Fibroblast of lung (primary cell): Measurements from ENCODE around the gene GAS2L2. TPM values are rescaled to one million over a fixed set of nuclear protein-coding genes. Genes with fewer than 3 reads are reported as not detected.
A peak's percentile ranks its signal among the peaks of the same experiment; 100 is the strongest.

Source experiments
- DNase-seq, 2 donors: peaks; one replicate each; pipeline versions ENCODE4 v3.0.0 to v3.0.0-alpha.2; 2010; ENCODE audit warnings: low read depth in 2 of 2
- H2AFZ ChIP-seq: 2 replicates; pipeline ENCODE4 v1.5.1; 2012; ENCODE audit warnings: low read length, control low read depth, inconsistent platforms
- H3K27ac ChIP-seq: 2 replicates; pipeline ENCODE4 v1.5.1; 2011; ENCODE audit warnings: low read length, control low read depth; ENCODE audit not compliant: insufficient read depth
- H3K27me3 ChIP-seq: 2 replicates; pipeline ENCODE4 v1.5.1; 2011; ENCODE audit warnings: mild to moderate bottlenecking, low read length; ENCODE audit not compliant: control insufficient read depth, insufficient read depth
- H3K36me3 ChIP-seq: 2 replicates; pipeline ENCODE4 v1.5.1; 2011; ENCODE audit warnings: low read length; ENCODE audit not compliant: control insufficient read depth, insufficient read depth
- H3K4me1 ChIP-seq: 2 replicates; pipeline ENCODE4 v1.5.1; 2011; ENCODE audit warnings: low read length; ENCODE audit not compliant: control insufficient read depth, insufficient read depth; ENCODE audit errors: extremely low read depth
- H3K4me2 ChIP-seq: 2 replicates; pipeline ENCODE4 v1.5.1; 2011; ENCODE audit warnings: low read length, control low read depth; ENCODE audit not compliant: insufficient read depth; ENCODE audit errors: extremely low read depth
- H3K4me3 ChIP-seq, 4 experiments: fragments of 200-600 bp in 1 of 4; sonication (generic) in 1 of 4; replicated peaks in 1 of 4; 2 replicates each; pipeline ENCODE4 v1.5.1; 2011 to 2016; ENCODE audit warnings: low read length in 4 of 4, low read depth in 3 of 4, mild to moderate bottlenecking in 3 of 4, control low read depth in 2 of 4, inconsistent platforms in 1 of 4, mixed read lengths in 1 of 4; ENCODE audit not compliant: insufficient read depth in 1 of 4; ENCODE audit errors: control extremely low read depth in 1 of 4
- H3K79me2 ChIP-seq: 2 replicates; pipeline ENCODE4 v1.5.1; 2012; ENCODE audit warnings: mild to moderate bottlenecking, low read length, inconsistent platforms; ENCODE audit not compliant: control insufficient read depth, insufficient read depth
- H3K9ac ChIP-seq: 2 replicates; pipeline ENCODE4 v1.5.1; 2011; ENCODE audit warnings: mild to moderate bottlenecking, low read length, control low read depth; ENCODE audit not compliant: insufficient read depth
- H3K9me3 ChIP-seq: 2 replicates; pipeline ENCODE4 v1.5.1; 2012; ENCODE audit warnings: low read depth, low read length; ENCODE audit not compliant: control insufficient read depth, insufficient read depth
- H4K20me1 ChIP-seq: 2 replicates; pipeline ENCODE4 v1.5.1; 2011; ENCODE audit warnings: low read length; ENCODE audit not compliant: control insufficient read depth, insufficient read depth; ENCODE audit errors: extremely low read depth
- CTCF ChIP-seq, 2 donors: IDR thresholded peaks in 1 of 2; conservative IDR thresholded peaks in 1 of 2; 1 replicate in 1 of 2; 2 replicates in 1 of 2; pipeline ENCODE4 v1.5.1; 2011 to 2012; ENCODE audit warnings: low read length in 2 of 2, control low read depth in 1 of 2, inconsistent platforms in 1 of 2, low read depth in 1 of 2, mild to moderate bottlenecking in 1 of 2
- EZH2 ChIP-seq: IDR thresholded peaks from 2 replicates; pipeline ENCODE4 v1.5.1; 2012; ENCODE audit warnings: low read length, control low read depth, mild to moderate bottlenecking; ENCODE audit errors: missing control alignments
- polyA plus RNA-seq, 2 donors: library from polyadenylated mRNA; depleted of rRNA in 1 of 2; stranded (reverse) in 1 of 2; unstranded in 1 of 2; fragments of >200 nt; gene quantifications; 2 replicates each; pipeline ENCODE4 v1.2.1, GENCODE V29; 2011 to 2012; ENCODE audit warnings: missing spikeins in 1 of 2
- total RNA-seq: library from RNA; depleted of rRNA; stranded (reverse); fragments of >200 nt; gene quantifications from 2 replicates; pipeline ENCODE4 v1.2.1, GENCODE V29; 2014

GAS2L2 gene
- total and polyA plus RNA-seq, 2 donors (not counting 1 experiment from before 2014, with no cell fraction given) = not detected

DNA sequence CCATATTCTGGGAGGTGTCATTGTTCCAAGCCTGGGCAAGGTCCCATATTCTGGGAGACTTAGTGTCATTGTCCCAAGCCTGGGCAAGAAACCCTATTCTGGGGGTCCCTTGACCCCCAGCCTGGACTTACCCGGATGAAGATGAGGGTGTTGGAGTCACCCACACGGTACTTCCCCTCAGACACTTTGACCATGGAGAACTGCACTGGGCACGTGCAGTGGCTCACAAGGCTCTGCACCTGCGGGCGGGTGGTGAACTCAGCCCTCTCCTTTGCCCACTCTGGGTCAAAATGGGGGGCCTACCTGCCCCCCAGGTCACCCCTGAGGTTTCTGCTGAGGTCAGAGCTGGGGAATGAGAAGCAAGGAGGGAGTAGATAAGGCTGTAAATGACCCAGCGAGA lies 4.1 kb downstream of the GAS2L2 start:
- TF ChIP-seq EZH2 (no peak), CTCF (conservative IDR thresholded peaks at IDR 0.05 in 1 of 2, IDR thresholded peaks at IDR 0.05 in 1 of 2; ENCODE audit: low read depth in 1 of 2, low read length in 2 of 2) (no peak)
- H3K36me3 ChIP-seq = no peaks in the 10 kb centered on the region
- DNase-seq = no peak
- no peak overlapping the region for H3K27ac ChIP-seq
- no peak overlapping the region for H2AFZ ChIP-seq
- H3K4me3 ChIP-seq = no peak overlapping the region
- no peak overlapping the region for H3K9ac ChIP-seq
- no peaks in the 10 kb centered on the region for H4K20me1 ChIP-seq
- H3K9me3 ChIP-seq = no peaks in the 10 kb centered on the region
- H3K79me2 ChIP-seq = no peaks in the 10 kb centered on the region
- H3K4me1 ChIP-seq = no peaks in the 10 kb centered on the region
- H3K27me3 ChIP-seq = peaks cover 34% of the 10 kb centered on the region
- H3K4me2 ChIP-seq = no peak overlapping the region

GRCh38 chr17:35748341-35748841 lies 4.6 kb downstream of the GAS2L2 start:
- H3K27me3 ChIP-seq = peaks cover 34% of the 10 kb centered on the region
- H3K4me3 ChIP-seq = no peak overlapping the region
- H4K20me1 ChIP-seq = no peaks in the 10 kb centered on the region
- H3K9me3 ChIP-seq = no peaks in the 10 kb centered on the region
- H3K4me2 ChIP-seq = no peak overlapping the region
- H3K79me2 ChIP-seq = no peaks in the 10 kb centered on the region
- H3K4me1 ChIP-seq = no peaks in the 10 kb centered on the region
- no peak for DNase-seq
- no peak overlapping the region for H3K27ac ChIP-seq
- no peaks in the 10 kb centered on the region for H3K36me3 ChIP-seq
- H3K9ac ChIP-seq = no peak overlapping the region
- no peak overlapping the region for H2AFZ ChIP-seq
- no peak for TF ChIP-seq CTCF (conservative IDR thresholded peaks at IDR 0.05 in 1 of 2, IDR thresholded peaks at IDR 0.05 in 1 of 2; ENCODE audit: low read depth in 1 of 2, low read length in 2 of 2)

DNA sequence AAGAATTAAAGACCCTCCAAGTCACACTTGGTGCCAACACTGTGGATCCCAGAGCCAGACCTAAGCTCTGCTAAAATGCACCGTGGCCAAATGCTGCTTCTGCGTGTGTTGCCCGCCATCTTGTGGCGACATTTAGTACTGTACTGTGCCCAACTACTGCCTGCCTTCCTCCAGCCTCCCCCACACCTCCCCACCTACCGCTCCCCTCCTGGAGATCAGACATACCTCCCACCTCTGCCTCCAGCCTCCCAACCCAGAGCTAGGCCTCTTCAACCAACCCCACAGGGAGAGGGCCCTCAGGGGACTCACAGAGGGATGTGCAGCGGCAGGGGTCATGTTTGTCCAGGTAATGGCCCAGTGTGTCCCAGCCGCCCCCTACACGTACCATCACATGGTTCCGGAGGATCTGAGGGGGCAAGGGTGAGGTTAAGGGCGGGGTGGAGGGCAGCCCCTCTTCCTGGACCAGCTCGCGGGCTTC lies 5.5 kb downstream of the GAS2L2 start:
- Histone ChIP-seq H3K36me3 (no peaks in the 10 kb centered on the region), H3K4me2 (no peak overlapping the region), H3K9me3 (no peaks in the 10 kb centered on the region), H3K27ac (no peak overlapping the region), H2AFZ (no peak overlapping the region), H3K79me2 (no peaks in the 10 kb centered on the region), H3K4me3 (no peak overlapping the region), H4K20me1 (no peaks in the 10 kb centered on the region), H3K27me3 (peaks cover 37% of the 10 kb centered on the region), H3K9ac (no peak overlapping the region), H3K4me1 (no peaks in the 10 kb centered on the region)
- DNase-seq = peak; percentile 59 to 83
- no peak for TF ChIP-seq EZH2
- peak; percentile 76 to 87 for TF ChIP-seq CTCF (conservative IDR thresholded peaks at IDR 0.05 in 1 of 2, IDR thresholded peaks at IDR 0.05 in 1 of 2; ENCODE audit: low read depth in 1 of 2, low read length in 2 of 2)
